ENCODE measurements around the gene CFAP91.

Gene CFAP91

GRCh38 chr3:119717520-119717919 lies 14.7 kb downstream of the CFAP91 start:
- H3K4me3 ChIP-seq (replicated peaks; ENCODE audit: insufficient read depth, low read length) = no peak overlapping the region
- no peak overlapping the region for H3K27ac ChIP-seq (replicated peaks)
- H3K27me3 ChIP-seq (ENCODE audit: insufficient read depth, poor library complexity, severe bottlenecking) = no peaks in the 10 kb centered on the region
- no peak for DNase-seq (ENCODE audit: low read depth in 1 of 2, low spot score in 1 of 2)
- TF ChIP-seq POLR2AphosphoS5 (IDR thresholded peaks at IDR 0.05; ENCODE audit: low read depth) (no peak), CTCF (IDR thresholded peaks at IDR 0.05; ENCODE audit: insufficient read depth, low read length) (no peak)

- Histone ChIP-seq H3K27me3 (ENCODE audit: insufficient read depth, poor library complexity, severe bottlenecking) (no peaks in the 10 kb centered on the region), H3K27ac (replicated peaks) (no peak overlapping the region), H3K4me3 (replicated peaks; ENCODE audit: insufficient read depth, low read length) (no peak overlapping the region)
- TF ChIP-seq SPI1 (IDR thresholded peaks at IDR 0.05; ENCODE audit: borderline replicate concordance, low read depth) = peak; percentile 65
- TF ChIP-seq CTCF (IDR thresholded peaks at IDR 0.05; ENCODE audit: insufficient read depth, low read length) = no peak
- DNase-seq (ENCODE audit: low read depth in 1 of 2, low spot score in 1 of 2) = no peak
Observed at GRCh38 chr3:119723022-119723421, 20.2 kb downstream of the CFAP91 start.

GRCh38 chr3:119726909-119727308 lies 24.1 kb downstream of the CFAP91 start:
- Histone ChIP-seq H3K4me3 (replicated peaks; ENCODE audit: insufficient read depth, low read length) (no peak overlapping the region), H3K27ac (replicated peaks) (no peak overlapping the region), H3K27me3 (ENCODE audit: insufficient read depth, poor library complexity, severe bottlenecking) (no peaks in the 10 kb centered on the region)
- DNase-seq (ENCODE audit: low read depth in 1 of 2, low spot score in 1 of 2) = no peak
- TF ChIP-seq REST (IDR thresholded peaks at IDR 0.05; ENCODE audit: insufficient replicate concordance, low read depth) = no peak
- TF ChIP-seq POLR2AphosphoS5 (IDR thresholded peaks at IDR 0.05; ENCODE audit: low read depth) = no peak
- TF ChIP-seq CTCF (IDR thresholded peaks at IDR 0.05; ENCODE audit: insufficient read depth, low read length) = no peak
- TF ChIP-seq SPI1 (IDR thresholded peaks at IDR 0.05; ENCODE audit: borderline replicate concordance, low read depth) = no peak
- TF ChIP-seq GABPA (IDR thresholded peaks at IDR 0.05; ENCODE audit: low read depth) = no peak

GRCh38 chr3:119729996-119730395 lies 27.2 kb downstream of the CFAP91 start:
- TF ChIP-seq CTCF (IDR thresholded peaks at IDR 0.05; ENCODE audit: insufficient read depth, low read length) = no peak
- TF ChIP-seq REST (IDR thresholded peaks at IDR 0.05; ENCODE audit: insufficient replicate concordance, low read depth) = no peak
- no peak for TF ChIP-seq GABPA (IDR thresholded peaks at IDR 0.05; ENCODE audit: low read depth)
- TF ChIP-seq SPI1 (IDR thresholded peaks at IDR 0.05; ENCODE audit: borderline replicate concordance, low read depth) = no peak
- TF ChIP-seq POLR2AphosphoS5 (IDR thresholded peaks at IDR 0.05; ENCODE audit: low read depth) = no peak
- Histone ChIP-seq H3K4me3 (replicated peaks; ENCODE audit: insufficient read depth, low read length) (no peak overlapping the region), H3K27me3 (ENCODE audit: insufficient read depth, poor library complexity, severe bottlenecking) (no peaks in the 10 kb centered on the region), H3K27ac (replicated peaks) (no peak overlapping the region)
- DNase-seq (ENCODE audit: low read depth in 1 of 2, low spot score in 1 of 2) = no peak

Data from HL-60 (cell line).